CD4-positive, alpha-beta T cell treated with Interferon alpha-2 for 1 hour (primary cell): ENCODE measurements around the gene CCDC9B.

ENCODE experiments used
- DNase-seq, 2 donors: peaks; one replicate each; pipeline ENCODE4 v3.0.0-alpha.2; 2020 to 2022

Gene CCDC9B

DNA sequence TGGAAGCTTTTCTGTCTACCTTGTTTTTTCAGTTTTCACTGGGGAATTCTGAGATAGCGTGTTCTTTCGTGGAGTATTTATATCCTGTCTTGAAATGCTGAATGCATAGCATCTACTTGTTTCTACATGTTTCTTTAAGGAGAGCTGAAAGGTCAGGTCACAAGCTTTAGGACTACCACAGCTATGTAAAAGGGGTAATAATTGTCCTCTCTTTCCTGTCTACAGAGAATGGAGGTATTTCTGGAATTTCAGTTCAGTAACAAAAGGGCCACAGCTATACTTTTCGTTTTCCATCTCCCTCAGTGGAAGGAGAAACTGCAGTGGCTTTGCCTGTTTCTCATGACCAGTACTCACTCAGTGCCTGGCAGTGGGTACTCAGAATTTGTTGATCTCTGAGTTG is 12.6 kb downstream of the CCDC9B start:
- DNase-seq, result no peak

DNA sequence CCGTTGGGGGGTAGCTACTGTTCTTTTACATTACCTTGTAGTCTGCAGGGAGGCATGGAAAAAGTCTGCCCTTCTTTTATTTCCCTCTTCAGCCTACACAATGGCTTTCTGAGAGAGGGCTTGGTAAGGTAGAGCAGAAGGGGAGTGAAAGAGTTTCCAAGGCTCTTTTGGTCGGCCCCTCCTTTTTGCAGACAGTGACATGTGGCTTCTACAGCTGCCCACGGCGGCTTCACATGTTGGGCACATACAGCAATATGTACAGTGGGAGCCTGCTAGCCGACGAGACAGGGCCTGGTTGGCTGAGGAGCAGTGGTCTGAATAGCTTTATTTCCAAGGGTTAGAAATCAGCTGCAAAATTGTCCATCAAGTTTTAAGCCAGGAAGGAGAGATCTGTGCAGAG is 13.3 kb downstream of the CCDC9B start:
- no peak for DNase-seq

- DNase-seq, result no peak
Measured at GRCh38 chr15:40325700-40326099, 15.0 kb downstream of the CCDC9B start.

GRCh38 chr15:40325188-40325587 is 15.6 kb downstream of the CCDC9B start:
- DNase-seq, result no peak

DNA sequence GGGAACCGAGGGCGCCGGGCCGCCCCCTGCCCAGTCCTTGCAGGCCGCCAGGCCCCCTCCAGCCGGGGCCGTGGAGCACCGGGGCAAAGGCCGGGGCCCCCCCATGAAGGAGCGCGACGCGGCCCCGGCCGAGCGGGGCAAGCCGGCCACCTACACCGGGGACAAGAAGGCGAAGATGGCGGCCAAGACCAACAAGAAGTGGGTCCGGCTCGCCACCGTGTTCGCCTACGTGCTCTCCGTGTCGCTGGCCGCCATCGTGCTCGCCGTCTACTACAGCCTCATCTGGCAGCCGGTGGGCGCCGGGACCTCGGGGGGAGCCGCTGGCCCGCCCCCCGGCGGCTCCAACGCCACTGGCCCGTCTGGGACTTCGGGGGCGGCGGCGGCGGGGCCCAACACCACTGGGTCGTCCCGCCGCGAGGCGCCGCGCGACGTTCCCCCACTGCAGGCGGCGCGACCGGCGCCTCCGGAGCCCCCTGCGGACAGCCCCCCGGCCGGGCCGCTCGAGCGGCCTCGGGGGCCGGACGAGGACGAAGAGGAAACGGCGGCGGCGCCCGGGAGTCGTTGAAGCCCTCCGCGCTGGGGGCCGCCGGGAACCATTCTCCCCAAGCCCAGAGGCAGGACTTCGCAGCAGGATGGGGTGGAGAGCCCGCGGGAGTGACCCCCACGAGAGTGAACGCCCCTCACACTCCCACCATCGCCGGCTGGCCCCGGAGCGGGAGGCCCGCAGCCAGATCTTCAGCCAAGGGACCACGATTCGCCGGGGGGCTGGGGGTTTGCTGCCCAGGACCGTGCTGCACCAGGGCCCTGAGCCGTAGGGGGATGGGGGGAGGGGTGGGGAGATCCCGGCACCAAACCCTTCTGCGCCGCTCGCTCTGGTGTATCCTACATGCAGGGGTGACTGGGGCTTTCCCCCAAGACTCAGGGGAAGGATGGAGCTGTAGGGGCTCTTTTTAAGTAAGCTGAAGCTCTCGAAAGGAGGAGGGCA is 16.5 kb downstream of the CCDC9B start:
- peak in 1 of 2 donors; percentile 19 for DNase-seq

- peak; percentile 92 to 93 for DNase-seq
Measured at GRCh38 chr15:40323239-40323952, 17.3 kb downstream of the CCDC9B start, which contains the start of gene INAFM2. INAFM2 (plus strand) TSS chr15:40323692; CDS start chr15:40324056, 364 bp downstream.

DNA sequence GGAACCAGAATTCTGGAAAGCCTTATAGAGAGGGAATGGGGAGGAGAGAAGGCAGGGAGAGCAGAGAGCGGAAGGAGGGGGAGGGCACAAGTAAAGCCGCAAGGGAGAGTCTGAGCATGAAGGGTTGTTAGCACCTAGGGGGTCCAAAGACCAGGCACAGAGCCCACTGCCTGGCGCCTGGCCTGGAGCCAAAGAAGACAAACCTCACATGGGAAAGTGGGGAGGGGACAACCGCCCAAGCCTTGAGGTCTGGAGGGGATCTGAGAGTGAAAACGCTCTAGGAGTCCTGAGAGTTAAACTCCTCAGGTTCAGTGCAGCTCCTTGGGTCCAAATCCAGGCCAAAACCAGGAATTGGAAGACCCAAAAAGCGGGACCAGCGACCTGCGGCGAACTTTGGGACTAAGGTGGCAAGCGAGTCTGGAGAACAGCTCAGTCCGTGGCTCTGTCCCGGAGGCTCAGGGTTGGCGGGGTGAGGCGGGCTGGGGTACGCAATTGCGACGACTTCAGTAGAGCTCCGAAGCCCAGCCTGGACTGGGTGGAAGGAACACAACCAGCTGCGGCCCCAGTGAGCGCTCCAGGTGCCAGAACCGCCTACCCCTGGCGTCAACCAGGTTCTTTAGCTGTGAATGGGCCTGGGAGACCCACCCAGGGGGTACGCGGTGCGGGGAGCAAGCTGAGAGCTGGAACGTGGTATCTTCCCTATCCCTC is 18.1 kb downstream of the CCDC9B start:
- no peak for DNase-seq

DNA sequence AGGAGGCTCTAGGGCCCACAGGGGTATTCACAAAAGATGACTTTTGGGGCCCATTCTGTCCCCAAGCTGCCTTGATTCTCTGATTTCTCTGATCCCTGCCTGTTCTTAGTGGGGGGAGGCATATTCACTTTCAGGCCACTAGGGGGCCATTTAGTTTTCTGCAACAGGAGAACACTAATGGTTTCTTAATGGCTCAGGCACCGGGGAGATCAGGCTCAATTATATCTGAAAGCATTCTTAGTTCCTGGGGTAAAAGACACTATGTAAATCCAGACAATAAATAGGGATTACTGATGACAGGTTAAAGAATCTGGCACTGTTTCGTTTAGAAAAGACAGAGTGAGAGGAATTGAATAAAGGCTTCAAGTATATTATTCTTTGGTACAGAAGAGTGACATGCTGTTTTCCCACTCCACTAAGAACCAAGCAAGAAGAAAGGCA is 19.8 kb downstream of the CCDC9B start:
- DNase-seq, result peak; percentile 71 to 82

GRCh38 chr15:40320409-40320808 is 20.3 kb downstream of the CCDC9B start:
- no peak for DNase-seq

- no peak for DNase-seq
Measured at GRCh38 chr15:40317580-40317979, 23.2 kb downstream of the CCDC9B start.

DNA sequence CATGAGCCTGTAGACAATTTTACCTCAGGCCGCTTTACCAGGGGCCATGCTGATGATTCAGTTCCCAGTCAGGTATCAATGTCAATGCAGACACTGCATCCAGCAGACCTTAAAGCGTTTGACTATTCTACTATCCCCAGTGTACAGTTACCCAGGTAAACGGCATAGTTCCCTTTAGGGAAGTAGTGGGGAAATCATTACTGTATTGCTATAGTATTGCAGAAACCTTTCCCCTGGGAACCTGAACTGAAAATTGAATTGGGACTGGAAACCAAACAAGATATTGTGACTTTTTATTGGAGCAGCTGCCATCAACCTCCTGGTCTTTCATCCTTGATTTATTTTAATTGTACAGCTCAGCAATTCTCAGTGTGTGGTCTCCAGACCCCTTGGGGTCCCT is 23.8 kb downstream of the CCDC9B start:
- DNase-seq, result no peak

GRCh38 chr15:40314723-40315276 is 25.9 kb downstream of the CCDC9B start:
- no peak for DNase-seq

GRCh38 chr15:40313531-40314398 is 27.0 kb downstream of the CCDC9B start:
- DNase-seq, result peak; percentile 62 to 68

GRCh38 chr15:40312370-40313158 is 28.2 kb downstream of the CCDC9B start:
- no peak for DNase-seq

DNA sequence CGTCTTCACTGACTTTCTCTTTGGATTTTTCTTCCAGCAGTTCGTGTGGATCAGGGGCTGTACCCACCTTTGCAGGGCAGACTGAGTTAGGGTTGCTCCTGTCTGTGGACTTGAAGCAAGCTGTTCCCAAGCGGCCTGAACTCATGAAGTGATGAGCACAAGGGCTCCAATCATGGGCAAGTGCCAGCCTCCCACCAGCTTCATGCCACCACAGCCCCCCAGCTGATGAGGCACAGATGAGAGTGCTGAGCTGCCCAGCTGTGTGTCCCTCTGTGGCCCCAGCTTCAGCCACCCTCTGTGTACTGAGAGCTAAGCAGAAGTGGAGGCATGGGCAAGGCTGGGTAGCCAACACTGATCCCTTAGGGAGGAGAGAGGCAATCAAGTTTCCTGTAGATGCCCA is 29.7 kb downstream of the CCDC9B start:
- no peak for DNase-seq

DNA sequence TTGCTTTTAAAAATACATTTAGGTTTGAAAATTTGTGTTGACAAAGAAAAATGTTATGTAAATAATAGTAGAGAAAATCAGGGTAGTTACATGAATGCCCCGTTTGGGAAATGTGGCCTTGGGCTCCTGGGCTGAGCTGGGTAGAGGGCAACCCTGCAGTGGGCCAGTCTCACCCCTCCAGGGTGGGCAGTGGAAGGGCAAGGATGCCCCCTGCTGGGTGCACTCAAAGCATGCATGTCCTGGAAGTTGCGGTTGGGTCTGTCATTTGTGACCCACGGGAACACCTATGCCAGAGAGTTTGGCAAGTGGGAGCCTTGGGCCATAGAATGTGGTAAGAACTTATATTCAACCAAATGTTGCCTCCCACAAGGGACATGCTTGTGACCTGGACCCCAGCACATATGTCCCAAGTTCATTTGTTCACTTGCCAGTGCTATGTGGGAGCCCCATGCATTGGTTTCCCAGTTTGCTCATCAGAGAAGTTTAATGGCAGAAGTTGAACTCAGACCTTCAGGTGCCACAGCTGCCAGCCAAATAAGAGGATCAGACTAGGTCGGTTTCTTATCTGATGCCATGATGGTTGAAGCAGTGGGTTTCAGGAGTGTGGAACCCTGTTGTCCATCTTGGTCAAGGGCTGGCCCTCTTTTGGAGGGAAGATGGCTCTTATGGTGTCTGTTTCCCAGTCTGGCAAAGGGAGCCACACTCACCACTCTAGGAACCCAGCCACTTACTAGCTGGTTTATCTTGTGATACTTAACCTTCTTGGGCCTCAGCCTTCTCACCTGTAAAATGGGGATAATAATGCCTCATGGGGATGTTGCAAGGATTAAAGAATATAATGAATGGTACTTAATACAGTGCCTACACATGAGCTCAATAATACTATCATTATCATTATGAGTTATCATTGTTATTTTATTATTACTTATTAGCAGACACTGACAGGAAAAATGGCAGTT is 30.5 kb downstream of the CCDC9B start:
- DNase-seq, result peak; percentile 65 to 75

DNA sequence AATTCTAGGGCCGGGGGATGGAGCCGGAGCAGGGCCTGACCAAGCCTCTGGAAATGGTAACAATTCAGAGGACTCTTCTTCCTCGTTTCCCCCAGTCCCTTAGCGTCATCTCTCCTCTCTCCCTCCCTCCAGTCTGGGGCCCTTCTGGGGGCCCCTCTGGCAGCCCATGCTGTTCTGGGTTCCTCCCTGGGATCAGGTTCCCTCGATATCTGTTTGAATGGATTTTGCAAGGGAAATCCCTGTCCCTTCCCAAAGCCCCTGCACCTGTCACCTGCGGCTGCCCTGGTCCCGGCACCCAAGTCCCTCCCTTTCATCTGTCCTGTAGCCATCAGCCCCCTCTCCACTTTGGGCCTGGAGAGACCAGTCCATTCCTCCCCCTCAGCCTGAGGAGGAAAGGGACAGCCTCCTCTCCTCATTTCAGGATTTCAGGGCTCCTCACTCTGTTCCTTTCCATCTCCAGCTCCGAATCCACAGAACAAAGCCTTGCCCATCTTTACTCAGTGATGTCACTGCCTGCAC is 31.3 kb downstream of the CCDC9B start:
- DNase-seq, result no peak

DNA sequence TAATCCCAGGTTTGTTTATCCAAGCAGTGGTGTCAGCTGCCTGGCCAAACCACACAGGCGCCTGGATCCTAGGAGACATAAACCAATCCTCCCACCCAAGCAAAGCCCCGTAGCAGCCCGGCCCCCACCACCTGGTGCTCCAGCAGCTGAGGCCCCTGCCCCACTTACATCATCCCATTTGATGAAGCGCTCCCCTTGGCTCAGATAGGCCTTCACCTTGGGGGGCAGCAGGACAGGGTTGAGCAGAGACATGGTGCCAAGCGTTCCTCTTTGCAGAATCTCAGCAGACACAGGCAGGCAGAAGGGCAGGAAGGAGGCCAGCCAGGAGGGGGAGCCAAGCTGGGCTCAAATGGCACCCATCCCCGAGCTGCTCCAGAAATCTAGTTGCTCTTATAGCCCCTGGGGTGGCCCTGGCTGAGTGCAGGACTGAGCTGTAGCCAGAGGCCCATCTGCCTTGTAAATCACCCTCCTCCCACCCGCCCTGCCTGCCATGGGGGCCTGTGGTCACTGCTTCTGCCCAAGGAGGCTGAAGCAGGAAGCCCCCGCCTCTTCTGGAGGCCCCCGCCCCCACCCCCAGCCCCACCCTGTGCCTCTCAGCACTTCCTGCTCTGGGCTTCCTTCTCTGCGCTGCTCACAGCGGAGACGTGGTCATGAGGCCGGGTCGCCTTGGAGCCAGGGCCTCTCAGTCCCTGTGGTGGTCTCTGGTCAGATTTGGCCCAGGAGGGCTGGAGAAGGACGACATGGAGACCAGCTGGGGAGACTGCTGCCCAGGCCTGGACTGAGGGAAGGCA is 33.1 kb downstream of the CCDC9B start, which contains the start of gene PLCB2:
TSS of gene PLCB2 (minus strand) at position 515 of the 791 bp plus-strand sequence. CDS start at position 252, 263 bp downstream.
- DNase-seq, result peak; percentile 67 to 73
